A549 (cell line): ENCODE measurements around the gene ZNF878.

Experiments
- EP300 ChIP-seq, 2 experiments: fragments of >200 bp; sonication (Bioruptor Twin); formaldehyde crosslinking; IDR thresholded peaks; 2 replicates in 1 of 2; 3 replicates in 1 of 2; pipeline ENCODE4 v1.6.1; 2016 to 2017
- POLR2A ChIP-seq: IDR thresholded peaks from 2 replicates; pipeline ENCODE4 v1.6.1; 2012; ENCODE audit warnings: mild to moderate bottlenecking, low read length
- RCOR1 ChIP-seq: fragments of 150-350 bp; IDR thresholded peaks from 2 replicates; pipeline ENCODE4 v1.6.1; 2014; ENCODE audit warnings: antibody characterized with exemption, low read length, low read depth
- TF ChIP-seq, protein P1 (sequence below): fragments of >200 bp; sonication (Bioruptor Twin); formaldehyde crosslinking; IDR thresholded peaks from 3 replicates; pipeline ENCODE4 v1.5.1; 2016

DNA sequence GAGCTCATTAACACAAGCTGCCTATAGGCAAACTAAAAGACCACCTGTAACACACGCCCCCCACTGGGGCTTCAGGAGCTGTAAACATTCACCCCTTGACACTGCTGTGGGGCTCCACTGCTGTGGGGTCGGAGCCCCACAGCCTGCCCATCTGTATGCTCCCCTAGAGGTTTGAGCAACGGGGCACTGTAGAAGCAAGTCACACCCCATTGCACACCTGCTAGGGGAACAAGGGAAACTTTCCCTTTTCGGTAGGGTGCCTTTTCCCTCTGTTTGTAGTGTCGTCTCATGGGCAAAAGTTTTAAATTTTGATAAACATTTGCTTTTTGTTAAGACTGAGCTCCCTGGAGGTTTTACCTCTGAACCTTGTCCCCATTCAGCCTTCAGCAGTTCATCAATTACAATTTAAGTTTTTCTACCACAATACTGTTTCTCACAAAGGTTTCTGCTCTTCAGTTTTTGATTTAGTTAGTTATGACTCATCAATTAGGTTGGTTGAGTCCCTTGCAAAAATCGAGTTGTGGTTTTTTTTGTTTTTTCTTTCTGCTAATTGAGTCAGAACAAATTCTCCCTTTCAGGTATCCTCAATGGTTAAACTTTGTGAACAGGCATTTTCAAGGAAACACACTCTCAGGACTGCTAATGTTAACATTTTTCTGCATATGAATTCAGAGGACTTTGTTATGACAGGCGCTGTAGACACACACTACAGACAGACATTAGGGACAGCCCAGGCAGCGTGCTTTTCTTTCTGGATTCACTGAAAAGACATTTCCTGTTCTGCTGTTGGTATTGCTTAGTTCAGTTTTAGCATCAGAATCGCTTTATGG, 52.4 kb downstream of the ZNF878 start:
- TF ChIP-seq, protein P1, sequence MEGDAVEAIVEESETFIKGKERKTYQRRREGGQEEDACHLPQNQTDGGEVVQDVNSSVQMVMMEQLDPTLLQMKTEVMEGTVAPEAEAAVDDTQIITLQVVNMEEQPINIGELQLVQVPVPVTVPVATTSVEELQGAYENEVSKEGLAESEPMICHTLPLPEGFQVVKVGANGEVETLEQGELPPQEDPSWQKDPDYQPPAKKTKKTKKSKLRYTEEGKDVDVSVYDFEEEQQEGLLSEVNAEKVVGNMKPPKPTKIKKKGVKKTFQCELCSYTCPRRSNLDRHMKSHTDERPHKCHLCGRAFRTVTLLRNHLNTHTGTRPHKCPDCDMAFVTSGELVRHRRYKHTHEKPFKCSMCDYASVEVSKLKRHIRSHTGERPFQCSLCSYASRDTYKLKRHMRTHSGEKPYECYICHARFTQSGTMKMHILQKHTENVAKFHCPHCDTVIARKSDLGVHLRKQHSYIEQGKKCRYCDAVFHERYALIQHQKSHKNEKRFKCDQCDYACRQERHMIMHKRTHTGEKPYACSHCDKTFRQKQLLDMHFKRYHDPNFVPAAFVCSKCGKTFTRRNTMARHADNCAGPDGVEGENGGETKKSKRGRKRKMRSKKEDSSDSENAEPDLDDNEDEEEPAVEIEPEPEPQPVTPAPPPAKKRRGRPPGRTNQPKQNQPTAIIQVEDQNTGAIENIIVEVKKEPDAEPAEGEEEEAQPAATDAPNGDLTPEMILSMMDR, result no peak
- TF ChIP-seq RCOR1, result no peak
- TF ChIP-seq EP300 (IDR thresholded peaks at IDR 0.05), result no peak
- TF ChIP-seq POLR2A, result no peak
